Osteocyte (in vitro differentiated cells): Measurements from ENCODE around the gene FAM131C. TPM values are rescaled to one million over a fixed set of nuclear protein-coding genes. Genes with fewer than 3 reads are reported as not detected.
A peak's percentile ranks its signal among the peaks of the same experiment; 100 is the strongest.

Experiments used
- DNase-seq: peaks from one replicate; pipeline ENCODE4 v3.0.0; 2021; ENCODE audit warnings: mixed read lengths; ENCODE audit not compliant: unreplicated experiment; ENCODE audit errors: extremely low spot score
- H3K27ac Mint-ChIP-seq: one replicate; pipeline ENCODE4 v1.8.0; 2021; ENCODE audit warnings: mild to moderate bottlenecking, mixed read lengths; ENCODE audit not compliant: unreplicated experiment
- H3K27me3 Mint-ChIP-seq: one replicate; pipeline ENCODE4 v1.8.0; 2021; ENCODE audit warnings: mixed read lengths; ENCODE audit not compliant: unreplicated experiment
- H3K36me3 Mint-ChIP-seq: one replicate; pipeline ENCODE4 v1.8.0; 2021; ENCODE audit warnings: mixed read lengths; ENCODE audit not compliant: unreplicated experiment
- H3K4me1 Mint-ChIP-seq: one replicate; pipeline ENCODE4 v1.8.0; 2021; ENCODE audit warnings: mixed read lengths; ENCODE audit not compliant: unreplicated experiment
- H3K4me3 Mint-ChIP-seq: one replicate; pipeline ENCODE4 v1.8.0; 2021; ENCODE audit warnings: mild to moderate bottlenecking, moderate library complexity, mixed read lengths; ENCODE audit not compliant: unreplicated experiment
- H3K9me3 Mint-ChIP-seq: one replicate; pipeline ENCODE4 v1.8.0; 2021; ENCODE audit warnings: mixed read lengths; ENCODE audit not compliant: unreplicated experiment
- CTCF ChIP-seq: fragments of 200-600 bp; sonication (generic); IDR thresholded peaks from 2 replicates; pipeline ENCODE4 v1.5.0; 2021; ENCODE audit warnings: antibody characterized with exemption, mild to moderate bottlenecking, moderate library complexity
- total RNA-seq: library from RNA; stranded (reverse); gene quantifications from 2 replicates; pipeline ENCODE4 v1.2.1, GENCODE V29; 2021

FAM131C gene
- total RNA-seq, 1 donor from 2014 or later: 0.73 TPM

- Mint-ChIP-seq H3K36me3 (no peaks in the 10 kb centered on the region), H3K27ac (no peak overlapping the region), H3K27me3 (no peaks in the 10 kb centered on the region), H3K4me3 (no peak overlapping the region), H3K4me1 (peaks cover 30% of the 10 kb centered on the region), H3K9me3 (no peaks in the 10 kb centered on the region)
- no peak for TF ChIP-seq CTCF
- DNase-seq: no peak
Observed at GRCh38 chr1:16081636-16082035, 8.2 kb upstream of the FAM131C start.

GRCh38 chr1:16080422-16081150 is 7.1 kb upstream of the FAM131C start:
- H3K27ac Mint-ChIP-seq: no peak overlapping the region
- TF ChIP-seq CTCF: no peak

GRCh38 chr1:16078925-16079656 is 5.6 kb upstream of the FAM131C start:
- Mint-ChIP-seq H3K9me3 (no peaks in the 10 kb centered on the region), H3K4me1 (peaks cover 38% of the 10 kb centered on the region), H3K27me3 (no peaks in the 10 kb centered on the region), H3K4me3 (no peak overlapping the region), H3K36me3 (no peaks in the 10 kb centered on the region), H3K27ac (no peak overlapping the region)
- peak; percentile 94 for TF ChIP-seq CTCF
- peak; percentile 92 for DNase-seq

More at GRCh38 chr1:16080422-16081150, 7.1 kb upstream of the FAM131C start:
- Mint-ChIP-seq H3K36me3 (no peaks in the 10 kb centered on the region), H3K27me3 (no peaks in the 10 kb centered on the region), H3K4me3 (no peak overlapping the region), H3K4me1 (peaks cover 34% of the 10 kb centered on the region), H3K9me3 (no peaks in the 10 kb centered on the region)
- no peak for DNase-seq

- Mint-ChIP-seq H3K27me3 (no peaks in the 10 kb centered on the region), H3K27ac (peak overlapping the region; percentile 16), H3K4me1 (peaks cover 33% of the 10 kb centered on the region), H3K36me3 (no peaks in the 10 kb centered on the region), H3K9me3 (no peaks in the 10 kb centered on the region), H3K4me3 (no peak overlapping the region)
- no peak for DNase-seq
- TF ChIP-seq CTCF: no peak
Observed at GRCh38 chr1:16077406-16078245, 4.2 kb upstream of the FAM131C start.
